H1 (cell line): ENCODE data around the gene SYNPO2L. TPM values are rescaled to one million over a fixed set of nuclear protein-coding genes. Genes with fewer than 3 reads are reported as not detected.

Experiments
- CTCF ChIA-PET: fragments of 300-600 bp; sonication (Branson Sonifier 250); formaldehyde crosslinking; loops from one replicate; lab custom pipeline; 2021; ENCODE audit not compliant: partially characterized antibody; lab: Charles Lee
- POLR2A ChIA-PET: fragments of 300-600 bp; sonication (Branson Sonifier 250); formaldehyde crosslinking; loops from one replicate; lab custom pipeline; 2021; ENCODE audit warnings: inconsistent platforms; ENCODE audit not compliant: partially characterized antibody; lab: Charles Lee
- DNase-seq, 2 experiments: peaks; one replicate each; pipeline versions ENCODE4 v3.0.0 to v3.0.0-alpha.2; 2010 to 2022; ENCODE audit warnings: low spot score in 2 of 2, low read depth in 1 of 2, mixed read lengths in 1 of 2
- FAIRE-seq: peaks from 2 replicates; lab custom pipeline; 2011; peaks lifted over from hg19 to GRCh38; lab: Jason Lieb, UNC
- H2AFZ ChIP-seq: 2 replicates; pipeline ENCODE4 v1.8.1; 2012; ENCODE audit warnings: low read length, inconsistent platforms
- H2AK5ac ChIP-seq: 2 replicates; pipeline ENCODE4 v1.6.1; 2013; ENCODE audit warnings: low read depth, low read length
- H2BK120ac ChIP-seq: replicated peaks from 2 replicates; pipeline ENCODE3; 2013; ENCODE audit warnings: low read depth, low read length, inconsistent platforms
- H2BK12ac ChIP-seq: 2 replicates; pipeline ENCODE4 v1.6.1; 2013; ENCODE audit warnings: low read depth, low read length
- H2BK15ac ChIP-seq: 2 replicates; pipeline ENCODE4 v1.6.1; 2013; ENCODE audit warnings: low read length
- H2BK20ac ChIP-seq: 2 replicates; pipeline ENCODE4 v1.6.1; 2013; ENCODE audit warnings: low read length
- H2BK5ac ChIP-seq: 2 replicates; pipeline ENCODE4 v1.6.1; 2013; ENCODE audit warnings: low read depth, low read length
- H3K14ac ChIP-seq: 2 replicates; pipeline ENCODE4 v1.6.1; 2013; ENCODE audit warnings: inconsistent platforms; ENCODE audit not compliant: insufficient read length
- H3K18ac ChIP-seq: 2 replicates; pipeline ENCODE4 v1.6.1; 2013; ENCODE audit warnings: low read length; ENCODE audit errors: extremely low read depth
- H3K23ac ChIP-seq: 2 replicates; pipeline ENCODE4 v1.6.1; 2013; ENCODE audit warnings: inconsistent platforms; ENCODE audit not compliant: insufficient read length
- H3K23me2 ChIP-seq: 2 replicates; pipeline ENCODE4 v1.6.1; 2013; ENCODE audit warnings: low read depth, low read length
- H3K27ac ChIP-seq: 2 replicates; pipeline ENCODE4 v1.6.1; 2011; ENCODE audit warnings: low read depth, low read length, inconsistent platforms
- H3K27me3 ChIP-seq, 4 experiments: replicated peaks in 1 of 4; 1 replicate in 1 of 4; 2 replicates in 3 of 4; pipeline versions ENCODE4 v1.6.1 to v1.8.1; 2011 to 2013; ENCODE audit warnings: low read length in 3 of 4, mild to moderate bottlenecking in 3 of 4, inconsistent platforms in 2 of 4, mixed read lengths in 2 of 4, moderate library complexity in 1 of 4; ENCODE audit not compliant: control insufficient read depth in 3 of 4, insufficient read depth in 3 of 4; ENCODE audit errors: extremely low read depth in 1 of 4
- H3K36me3 ChIP-seq, 4 experiments: 2 replicates each; pipeline versions ENCODE4 v1.6.1 to v1.8.1; 2011 to 2013; ENCODE audit warnings: mild to moderate bottlenecking in 4 of 4, low read length in 3 of 4, moderate library complexity in 2 of 4, control low read depth in 1 of 4, inconsistent platforms in 1 of 4; ENCODE audit not compliant: insufficient read depth in 4 of 4, control insufficient read depth in 2 of 4
- H3K4ac ChIP-seq: replicated peaks from 2 replicates; pipeline ENCODE3; 2013; ENCODE audit warnings: low read length, low read depth, mixed read lengths, inconsistent platforms; ENCODE audit not compliant: insufficient read length
- H3K4me1 ChIP-seq, 4 experiments: replicated peaks in 1 of 4; 1 replicate in 1 of 4; 2 replicates in 3 of 4; pipeline versions ENCODE4 v1.6.1 to v1.8.1; 2011 to 2013; ENCODE audit warnings: low read length in 3 of 4, inconsistent platforms in 2 of 4, mixed read lengths in 1 of 4; ENCODE audit not compliant: insufficient read depth in 4 of 4, control insufficient read depth in 3 of 4
- H3K4me2 ChIP-seq, 2 experiments: 2 replicates each; pipeline versions ENCODE4 v1.6.1 to v1.8.1; 2011 to 2013; ENCODE audit warnings: low read depth in 2 of 2, low read length in 2 of 2, control low read depth in 1 of 2, inconsistent platforms in 1 of 2, mild to moderate bottlenecking in 1 of 2; ENCODE audit not compliant: insufficient read depth in 1 of 2
- H3K4me3 ChIP-seq, 4 experiments: fragments of 200-600, 300-600 bp in 1 of 4; sonication (generic), shearing (Covaris generic), sonication (Bioruptor Twin) in 1 of 4; 2 replicates each; pipeline versions ENCODE4 v1.5.1 to v1.8.1; 2011 to 2016; ENCODE audit warnings: low read length in 4 of 4, low read depth in 3 of 4, control low read depth in 2 of 4, inconsistent platforms in 2 of 4, mild to moderate bottlenecking in 2 of 4, mixed read lengths in 1 of 4, moderate library complexity in 1 of 4; ENCODE audit not compliant: insufficient read depth in 2 of 4; ENCODE audit errors: extremely low read depth in 1 of 4
- H3K56ac ChIP-seq: replicated peaks from 2 replicates; pipeline ENCODE3; 2013; ENCODE audit warnings: low read depth, mild to moderate bottlenecking, mixed read lengths, low read length, inconsistent platforms; ENCODE audit not compliant: insufficient read length
- H3K79me1 ChIP-seq: 2 replicates; pipeline ENCODE4 v1.6.1; 2013; ENCODE audit warnings: low read depth, low read length, control low read depth
- H3K79me2 ChIP-seq, 2 experiments: 2 replicates each; pipeline versions ENCODE4 v1.6.1 to v1.8.1; 2012 to 2013; ENCODE audit warnings: low read length in 2 of 2, mild to moderate bottlenecking in 2 of 2, inconsistent platforms in 1 of 2; ENCODE audit not compliant: insufficient read depth in 2 of 2, control insufficient read depth in 1 of 2
- H3K9ac ChIP-seq, 4 experiments: replicated peaks in 1 of 4; 1 replicate in 1 of 4; 2 replicates in 3 of 4; pipeline versions ENCODE4 v1.6.1 to v1.8.1; 2011 to 2013; ENCODE audit warnings: low read depth in 3 of 4, low read length in 3 of 4, control low read depth in 2 of 4, mild to moderate bottlenecking in 2 of 4, moderate library complexity in 2 of 4, inconsistent platforms in 1 of 4; ENCODE audit errors: extremely low read depth in 1 of 4
- H3K9me3 ChIP-seq, 2 experiments: 2 replicates each; pipeline versions ENCODE4 v1.6.1 to v1.8.1; 2012 to 2013; ENCODE audit warnings: mild to moderate bottlenecking in 2 of 2, moderate library complexity in 2 of 2, control low read depth in 1 of 2, inconsistent platforms in 1 of 2, low read depth in 1 of 2, low read length in 1 of 2, mixed read lengths in 1 of 2; ENCODE audit not compliant: insufficient read depth in 2 of 2
- H4K20me1 ChIP-seq, 2 experiments: replicated peaks in 1 of 2; 2 replicates each; pipeline versions ENCODE3 to v1.8.1; 2011 to 2013; ENCODE audit warnings: inconsistent platforms in 2 of 2, low read length in 2 of 2, mild to moderate bottlenecking in 1 of 2; ENCODE audit not compliant: insufficient read depth in 2 of 2, control insufficient read depth in 1 of 2
- H4K5ac ChIP-seq: 2 replicates; pipeline ENCODE4 v1.6.1; 2013; ENCODE audit warnings: low read length, low read depth, mixed read lengths, inconsistent platforms; ENCODE audit not compliant: insufficient read length
- H4K8ac ChIP-seq: 2 replicates; pipeline ENCODE4 v1.8.0; 2013; ENCODE audit warnings: mild to moderate bottlenecking, moderate library complexity, low read length, inconsistent platforms; ENCODE audit not compliant: insufficient read depth; ENCODE audit errors: extremely low read depth
- H4K91ac ChIP-seq: replicated peaks from 2 replicates; pipeline ENCODE3; 2013; ENCODE audit warnings: low read length, mixed read lengths, inconsistent platforms; ENCODE audit not compliant: insufficient read length
- EGR1 ChIP-seq: IDR thresholded peaks from 2 replicates; pipeline ENCODE4 v1.6.1; 2011; ENCODE audit warnings: low read depth, low read length, borderline replicate concordance
- EP300 ChIP-seq, 2 experiments: IDR thresholded peaks; 1 replicate in 1 of 2; 2 replicates in 1 of 2; pipeline ENCODE4 v1.6.1; 2011 to 2012; ENCODE audit warnings: low read depth in 2 of 2, low read length in 2 of 2, mild to moderate bottlenecking in 2 of 2, borderline replicate concordance in 1 of 2, inconsistent platforms in 1 of 2, moderate library complexity in 1 of 2
- KDM5A ChIP-seq: fragments of 200-600 bp; IDR thresholded peaks from 2 replicates; pipeline ENCODE4 v1.7.1; 2012; ENCODE audit warnings: mild to moderate bottlenecking, low read length, inconsistent platforms, mixed read lengths
- POLR2A ChIP-seq, 2 experiments: IDR thresholded peaks; 1 replicate in 1 of 2; 2 replicates in 1 of 2; pipeline ENCODE4 v1.6.1; 2011; ENCODE audit warnings: low read depth in 2 of 2, low read length in 2 of 2, mild to moderate bottlenecking in 2 of 2; ENCODE audit errors: control extremely low read depth in 1 of 2
- SIN3A ChIP-seq, 2 experiments: IDR thresholded peaks in 1 of 2; conservative IDR thresholded peaks in 1 of 2; 2 replicates each; pipeline ENCODE4 v1.6.1; 2011 to 2012; ENCODE audit warnings: low read length in 2 of 2, improper control_type of control experiment in 1 of 2, low read depth in 1 of 2, mild to moderate bottlenecking in 1 of 2
- TAF7 ChIP-seq: optimal IDR thresholded peaks from 2 replicates; pipeline ENCODE3; 2011; ENCODE audit warnings: low read depth, mild to moderate bottlenecking, inconsistent platforms, low read length, moderate library complexity, borderline replicate concordance
- TCF12 ChIP-seq: IDR thresholded peaks from 2 replicates; pipeline ENCODE4 v1.6.1; 2011; ENCODE audit warnings: low read depth, mild to moderate bottlenecking, low read length
- USF2 ChIP-seq: IDR thresholded peaks from 2 replicates; pipeline ENCODE4 v1.6.1; 2011; ENCODE audit warnings: low read length, improper control_type of control experiment
- WGBS, 2 experiments: shearing (Covaris generic) in 1 of 2; methylation state at CpG; one replicate each; pipeline versions ENCODE4 v1.1.6 to v1.1.7; 2013 to 2015; ENCODE audit warnings: low lambda C conversion rate in 2 of 2, mixed read lengths in 2 of 2, inconsistent platforms in 1 of 2, low coverage in 1 of 2, missing lambda C conversion rate in 1 of 2; ENCODE audit not compliant: insufficient replicate concordance in 2 of 2, insufficient coverage in 1 of 2, insufficient read length in 1 of 2; ENCODE audit errors: extremely low coverage in 1 of 2, missing lambda C conversion rate in 1 of 2; 5-methylcytosine and 5-hydroxymethylcytosine counted together
- polyA plus RNA-seq, 7 experiments: library from polyadenylated mRNA; depleted of rRNA in 3 of 7; stranded (reverse) in 5 of 7; unstranded in 2 of 7; fragments of >200 nt in 5 of 7; fragments of 200-250 nt in 2 of 7; gene quantifications; 1 replicate in 5 of 7; 2 replicates in 1 of 7; 4 replicates in 1 of 7; pipeline versions ENCODE4 v1.2.1 to v1.2.3, GENCODE V29; 2011 to 2013; ENCODE audit warnings: missing spikeins in 2 of 7, mixed read lengths in 2 of 7
- total RNA-seq: library from RNA; stranded (reverse); fragmentation: NEBNext Ultra II Directional; extraction: Animal tissue kit (Norgen Biotek cat#: 25700); gene quantifications from 2 replicates; pipeline ENCODE4 v1.2.1, GENCODE V29; 2021
- TF ChIP-seq, protein P1 (sequence below): IDR thresholded peaks from 2 replicates; pipeline ENCODE4 v1.6.1; 2012; ENCODE audit warnings: inconsistent platforms

SYNPO2L gene
- total and polyA plus RNA-seq, 2 of the 8 experiments (the other 6 are each of a cell fraction or from before 2014, with no cell fraction given) = 0.05 to 0.19 TPM

- peak overlapping the region; percentile 77 for H2BK12ac ChIP-seq
- H3K4me1 ChIP-seq = no peaks in the 10 kb centered on the region; a peak in 1 of 7 replicates
- peak overlapping the region; percentile 85 to 98 (median 94) for H3K9ac ChIP-seq
- H3K56ac ChIP-seq = peak overlapping the region; percentile 57
- H3K79me2 ChIP-seq = peaks cover 0 to 30% of the 10 kb centered on the region in 2 experiments; a peak in 3 of 4 replicates
- peak overlapping the region; percentile 75 for H3K18ac ChIP-seq
- H2AFZ ChIP-seq = peak overlapping the region; percentile 87
- H3K79me1 ChIP-seq = peaks cover 5% of the 10 kb centered on the region; the same call in 1 of the 2 replicates
- H4K8ac ChIP-seq = peak overlapping the region; percentile 82; the same call in 1 of the 2 replicates
- no peaks in the 10 kb centered on the region for H4K20me1 ChIP-seq
- peak overlapping the region; percentile 82 for H3K27ac ChIP-seq
- no peak overlapping the region for H2BK15ac ChIP-seq
- no peaks in the 10 kb centered on the region for H3K27me3 ChIP-seq
- no peak overlapping the region for H2AK5ac ChIP-seq
- H2BK5ac ChIP-seq = peak overlapping the region; percentile 96
- DNase-seq (no peak), FAIRE-seq (no peak)
- no peak overlapping the region for H3K23ac ChIP-seq
- ChIA-PET POLR2A (interaction anchor here (0.8 to 2.2 kb wide), 17 partner anchors 9 to 378 kb away, joined by 3 to 26 read pairs (median 5); partner anchors contain the start of genes DNAJC9 and USP54), CTCF (interaction anchor here (1.2 to 6.8 kb wide), 5 partner anchors 17 to 96 kb away, joined by 3 to 29 read pairs (median 4); partner anchors contain the start of gene USP54)
- H2BK20ac ChIP-seq = no peak overlapping the region
- H4K91ac ChIP-seq = peak overlapping the region; percentile 70
- no peak overlapping the region for H2BK120ac ChIP-seq
- no peak overlapping the region for H3K14ac ChIP-seq
- H3K4me3 ChIP-seq = peak overlapping the region; percentile 83 to 99 (median 98)
- 1% methylated on average over 35 of the region's 46 CpGs; no CpG with 5 or more reads in 1 of the 2 experiments for WGBS, 2 experiments
- peaks cover 5% of the 10 kb centered on the region; the same call in 1 of the 2 replicates for H3K23me2 ChIP-seq
- no peaks in the 10 kb centered on the region for H3K9me3 ChIP-seq
- no peaks in the 10 kb centered on the region for H3K36me3 ChIP-seq
- H4K5ac ChIP-seq = peak overlapping the region; percentile 82
- peak overlapping the region; percentile 68 to 87 for H3K4me2 ChIP-seq
- H3K4ac ChIP-seq = no peak overlapping the region
- TF ChIP-seq TAF7 (no peak), POLR2A (IDR thresholded peaks at IDR 0.05; ENCODE audit: control extremely low read depth in 1 of 2, low read depth in 2 of 2, low read length in 2 of 2) (peak; percentile 16 to 57), EP300 (IDR thresholded peaks at IDR 0.05; ENCODE audit: borderline replicate concordance in 1 of 2, low read depth in 2 of 2, low read length in 2 of 2) (no peak), EGR1 (no peak), KDM5A (no peak), SIN3A (conservative IDR thresholded peaks at IDR 0.05 in 1 of 2, IDR thresholded peaks at IDR 0.05 in 1 of 2; ENCODE audit: low read depth in 1 of 2, low read length in 2 of 2) (no peak; a peak in 2 of 4 replicates), TCF12 (no peak), USF2 (no peak)
- TF ChIP-seq, protein P1, sequence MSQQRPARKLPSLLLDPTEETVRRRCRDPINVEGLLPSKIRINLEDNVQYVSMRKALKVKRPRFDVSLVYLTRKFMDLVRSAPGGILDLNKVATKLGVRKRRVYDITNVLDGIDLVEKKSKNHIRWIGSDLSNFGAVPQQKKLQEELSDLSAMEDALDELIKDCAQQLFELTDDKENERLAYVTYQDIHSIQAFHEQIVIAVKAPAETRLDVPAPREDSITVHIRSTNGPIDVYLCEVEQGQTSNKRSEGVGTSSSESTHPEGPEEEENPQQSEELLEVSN = no peak
Measured at GRCh38 chr10:73625004-73625883, 30.6 kb downstream of the SYNPO2L start.
